Activated CD4-positive, CD25-positive, alpha-beta regulatory T cell treated with anti-CD3 and anti-CD28 coated beads, Interleukin-2, amount 50 U/mL, for 24 hours (primary cell): ENCODE results near the gene SKOR2.
"Not testable (repeated sequence)": the region's sequence is repeated elsewhere in the genome, so short reads cannot be mapped to it uniquely, and the experiment has no call there.

Source experiments
- ATAC-seq, 2 donors: fragments of 150-1000 bp; cut with Tn5 transposase; one replicate each; pipeline ENCODE4 v1.10.0; 2021; ENCODE audit warnings: mild to moderate bottlenecking in 1 of 2, moderate library complexity in 1 of 2

The SKOR2 gene

DNA sequence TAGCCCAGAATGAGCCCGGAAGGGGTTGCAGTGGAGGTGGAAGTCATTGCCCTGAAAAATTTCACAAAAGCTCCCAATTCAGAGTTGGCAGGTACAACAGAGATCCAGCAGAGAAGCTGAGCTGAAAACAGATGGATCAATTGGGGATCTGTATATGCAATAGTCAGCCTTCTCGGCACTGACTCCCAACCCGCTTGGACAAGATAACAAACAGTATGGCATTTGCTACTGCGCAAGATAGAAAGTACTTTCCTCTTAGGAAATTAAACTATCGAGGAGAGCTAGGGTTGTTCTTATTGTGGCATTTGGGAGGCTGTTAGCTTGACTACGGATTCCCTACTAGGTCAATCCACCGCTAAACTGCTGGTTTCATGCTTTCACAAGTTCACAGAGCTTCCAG lies 63.7 kb downstream of the SKOR2 start:
- no peak for ATAC-seq

DNA sequence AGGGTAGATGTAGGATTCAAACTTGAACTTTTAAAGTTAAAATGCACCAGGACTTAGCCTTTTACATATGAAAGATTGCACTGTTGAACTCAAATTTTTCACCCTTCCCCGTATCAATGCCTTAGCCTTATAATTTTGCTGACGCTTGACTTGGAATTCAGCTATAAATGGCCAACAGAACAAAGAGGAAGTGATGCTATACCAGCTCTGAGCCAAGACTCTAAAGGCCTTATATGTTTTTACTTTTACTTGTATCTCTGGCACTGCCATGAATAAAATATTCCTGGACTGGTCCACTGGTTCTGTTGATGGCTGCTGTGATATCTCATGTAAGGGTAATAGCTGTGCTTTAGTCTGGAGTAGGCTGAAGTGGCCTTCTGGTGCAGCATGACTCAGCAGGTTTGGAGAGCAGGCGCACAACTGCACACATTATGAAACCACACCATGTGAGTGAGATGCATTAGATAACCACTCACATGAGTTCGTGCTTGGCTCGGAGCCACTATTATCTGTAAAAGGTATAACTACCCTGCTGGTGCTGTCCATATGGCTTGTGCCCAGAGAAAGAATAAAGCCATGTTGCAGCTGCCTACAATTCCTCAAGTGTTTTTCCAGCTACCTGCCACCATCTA lies 66.9 kb downstream of the SKOR2 start:
- no peak for ATAC-seq

DNA sequence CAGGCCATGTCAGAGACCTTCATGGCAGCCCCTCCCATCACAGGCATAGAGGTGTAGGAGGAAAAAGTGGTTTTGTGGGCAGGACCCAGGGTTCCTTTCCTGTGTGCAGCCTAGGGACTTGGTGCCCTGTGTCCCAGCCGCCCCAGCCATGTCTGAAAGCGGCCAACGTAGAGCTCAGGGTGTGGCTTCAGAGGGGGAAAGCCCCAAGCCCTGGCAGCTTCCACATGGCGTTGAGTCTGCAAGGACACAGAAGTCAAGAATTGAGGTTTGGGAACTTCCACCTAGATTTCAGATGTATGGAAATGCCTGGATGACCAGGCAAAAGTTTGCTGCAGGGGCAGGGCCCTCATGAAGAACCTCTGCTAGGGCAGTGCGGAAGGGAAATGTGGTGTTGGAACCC lies 69.3 kb downstream of the SKOR2 start:
- not testable (repeated sequence) for ATAC-seq

DNA sequence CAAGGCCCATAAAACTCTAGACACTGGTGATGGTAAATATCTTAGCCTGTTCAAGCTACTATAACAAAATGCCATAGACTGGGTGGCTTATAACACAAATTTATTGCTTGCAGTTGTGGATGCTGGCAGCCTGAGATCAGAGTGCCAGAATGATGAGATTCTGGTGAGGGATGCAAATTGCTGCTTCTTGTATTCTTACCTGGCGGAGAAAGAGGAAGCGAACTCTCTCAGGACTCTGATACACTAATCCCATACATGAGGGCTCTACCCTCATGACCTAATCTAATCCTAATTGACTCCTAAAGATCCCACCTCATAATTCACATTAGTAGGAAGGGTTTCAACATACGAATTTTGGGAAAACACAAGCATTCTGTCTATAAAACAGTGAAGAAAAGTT lies 70.7 kb downstream of the SKOR2 start:
- no peak for ATAC-seq

DNA sequence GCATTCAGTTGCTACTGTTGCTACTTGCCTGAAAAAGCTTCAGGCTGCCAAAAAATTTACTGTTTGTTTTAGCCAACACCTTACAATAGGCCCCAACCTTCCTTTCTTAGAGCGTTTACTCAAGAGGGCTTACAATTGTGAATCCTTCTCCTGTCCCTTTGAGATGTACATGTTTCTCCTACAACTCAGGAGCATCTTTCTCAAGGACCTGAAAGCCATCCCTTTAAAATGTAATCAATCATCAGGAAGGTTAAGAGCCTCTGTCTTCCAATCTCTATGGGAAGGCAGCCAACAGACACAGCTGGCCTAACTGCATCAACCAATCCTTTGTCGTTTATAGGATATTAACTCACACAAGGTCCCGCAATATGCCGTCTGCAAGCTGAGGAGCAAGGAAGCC lies 71.9 kb downstream of the SKOR2 start:
- ATAC-seq, result no peak

DNA sequence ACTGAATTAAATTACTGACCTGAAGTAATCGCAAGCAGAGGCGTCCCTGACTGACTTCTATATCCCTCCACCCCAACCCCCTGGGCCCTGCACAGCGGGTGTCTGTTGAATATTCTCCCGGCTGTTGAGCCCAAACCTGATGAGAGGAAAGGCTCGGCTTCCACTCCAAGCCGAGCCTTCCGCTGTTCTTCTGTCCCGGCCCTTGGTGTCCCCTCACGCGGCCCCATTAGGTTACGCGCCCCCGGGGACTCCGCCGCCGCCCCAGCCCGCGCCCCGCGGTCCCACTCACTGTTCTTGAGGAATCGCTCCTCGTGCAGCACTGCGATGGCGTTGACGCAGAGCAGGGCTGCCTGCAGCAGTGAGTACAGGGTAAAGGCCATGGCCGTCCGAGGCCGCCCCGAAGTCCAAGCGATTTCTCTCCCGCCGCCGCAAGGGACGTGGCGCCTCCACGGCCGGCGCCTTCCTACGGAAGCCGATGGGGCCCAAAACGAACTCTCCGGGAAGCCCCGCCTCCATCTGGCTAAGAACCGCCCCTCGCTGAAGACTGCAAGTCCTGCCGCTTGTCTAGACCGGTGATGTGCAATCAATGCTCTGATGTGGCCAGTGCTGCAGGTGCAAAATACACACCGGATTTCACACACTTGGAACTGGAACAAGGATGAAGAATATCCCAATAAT lies 75.4 kb downstream of the SKOR2 start, which contains the start of gene IER3IP1:
Gene IER3IP1, minus strand, starts transcription at position 467 of the 678 bp plus-strand sequence. Its CDS starts 87 bp downstream, at position 380.
- ATAC-seq, result peak; percentile 89 to 95

DNA sequence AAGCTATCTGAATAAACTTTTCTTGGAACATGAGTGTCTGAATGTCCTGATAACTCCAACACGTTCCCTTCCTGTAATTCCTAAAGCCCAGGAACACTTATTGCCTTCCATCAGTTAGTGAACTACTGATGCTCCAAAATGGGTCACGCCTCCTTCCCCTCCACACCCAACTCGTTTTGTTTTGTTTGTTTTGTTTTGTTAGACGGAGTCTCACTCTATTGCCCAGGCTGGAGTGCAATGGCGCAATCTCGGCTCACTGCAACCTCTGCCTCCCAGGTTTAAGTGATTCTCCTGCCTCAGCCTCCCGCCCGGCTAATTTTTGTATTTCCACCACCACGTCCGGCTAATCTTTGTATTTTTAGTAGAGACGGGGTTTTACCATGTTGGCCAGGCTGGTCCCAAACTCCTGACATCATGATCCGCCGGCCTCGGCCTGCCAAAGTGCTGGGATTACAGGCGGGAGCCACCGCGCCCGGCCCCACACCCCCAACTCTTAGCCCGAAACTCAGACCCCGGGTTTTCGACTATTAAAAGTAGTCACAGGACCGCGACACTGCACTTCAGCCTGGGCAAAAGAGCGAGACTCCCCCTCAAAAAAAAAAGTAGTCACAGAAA lies 76.1 kb downstream of the SKOR2 start:
- ATAC-seq, result no peak

DNA sequence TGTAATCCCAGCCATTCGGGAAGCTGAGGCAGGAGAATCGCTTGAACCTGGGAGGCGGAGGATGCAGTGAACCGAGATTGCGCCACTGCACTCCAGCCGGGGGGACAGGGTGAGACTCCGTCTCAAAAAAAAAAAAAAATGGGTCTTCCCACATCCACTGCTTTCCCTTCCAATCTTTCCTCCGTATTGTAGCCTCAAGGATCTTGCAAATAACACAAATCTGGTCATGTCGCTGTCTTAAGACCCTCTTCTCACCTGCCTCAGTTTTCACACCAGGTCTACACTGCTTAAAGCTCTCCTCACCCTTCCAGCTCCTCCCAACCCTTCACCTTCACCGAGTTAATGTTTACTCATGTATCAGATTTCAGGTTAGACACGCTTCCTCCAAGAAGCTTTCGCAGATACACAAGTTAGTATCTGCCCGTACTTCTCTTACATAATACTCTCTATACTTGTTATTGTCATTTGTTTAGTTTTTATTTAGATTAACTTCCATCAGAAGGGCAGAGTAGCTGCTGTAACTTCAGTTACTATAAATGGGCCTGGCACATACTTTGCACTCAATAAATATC lies 76.8 kb downstream of the SKOR2 start:
- ATAC-seq, result no peak

DNA sequence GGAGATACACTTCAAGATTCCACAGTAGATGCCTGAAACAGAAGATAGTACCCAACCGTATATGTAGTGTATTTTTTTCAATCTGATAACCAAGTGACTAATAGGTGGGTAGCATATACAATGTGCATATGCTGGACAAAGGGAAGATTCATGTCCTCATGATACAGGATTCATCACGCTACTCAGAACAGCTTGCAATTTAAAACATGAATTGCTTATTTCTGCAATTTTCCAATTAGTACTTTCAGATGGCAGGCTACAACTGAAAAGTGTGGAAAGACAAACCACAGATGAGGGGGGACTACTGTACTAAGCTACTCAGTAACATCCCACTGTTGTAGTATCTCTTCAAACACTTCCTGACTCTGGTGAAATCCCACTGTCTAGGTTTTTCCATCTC lies 79.0 kb downstream of the SKOR2 start:
- no peak for ATAC-seq

DNA sequence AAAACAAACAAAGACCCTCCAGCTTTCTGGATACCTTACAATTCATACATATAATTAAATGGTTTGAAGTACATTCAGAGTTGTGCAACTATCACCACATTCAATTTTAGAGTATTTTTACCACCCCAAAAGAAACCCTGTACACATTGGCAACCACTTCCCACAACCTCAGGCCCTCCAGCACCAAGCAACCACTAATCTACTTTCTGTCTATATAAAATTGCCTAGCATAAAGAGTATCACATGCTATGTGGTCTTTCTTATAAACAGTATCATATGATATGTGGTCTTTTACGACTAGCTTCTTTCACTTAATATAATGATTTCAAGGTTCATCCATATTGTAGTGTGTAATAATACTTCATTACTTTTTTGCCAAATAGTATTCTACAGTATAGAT lies 82.5 kb downstream of the SKOR2 start:
- ATAC-seq, result no peak

DNA sequence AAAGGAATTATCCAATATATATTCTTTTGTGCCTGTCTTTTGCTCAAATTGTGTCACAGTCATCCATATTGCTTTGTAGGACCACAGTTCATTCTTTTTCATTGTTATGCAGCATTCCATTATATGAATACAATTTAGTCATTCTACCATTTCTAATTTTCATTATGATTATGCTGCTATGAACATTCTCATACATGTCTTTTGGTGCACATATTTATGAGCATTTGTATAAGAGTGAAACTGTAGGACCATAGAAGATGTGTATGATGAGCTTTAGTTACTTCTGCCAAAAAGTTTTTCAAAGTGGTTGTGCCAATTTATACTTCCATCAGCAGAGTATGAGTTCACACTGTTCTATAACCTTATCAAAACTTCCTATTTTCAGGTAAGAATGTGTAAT lies 83.0 kb downstream of the SKOR2 start:
- no peak for ATAC-seq

DNA sequence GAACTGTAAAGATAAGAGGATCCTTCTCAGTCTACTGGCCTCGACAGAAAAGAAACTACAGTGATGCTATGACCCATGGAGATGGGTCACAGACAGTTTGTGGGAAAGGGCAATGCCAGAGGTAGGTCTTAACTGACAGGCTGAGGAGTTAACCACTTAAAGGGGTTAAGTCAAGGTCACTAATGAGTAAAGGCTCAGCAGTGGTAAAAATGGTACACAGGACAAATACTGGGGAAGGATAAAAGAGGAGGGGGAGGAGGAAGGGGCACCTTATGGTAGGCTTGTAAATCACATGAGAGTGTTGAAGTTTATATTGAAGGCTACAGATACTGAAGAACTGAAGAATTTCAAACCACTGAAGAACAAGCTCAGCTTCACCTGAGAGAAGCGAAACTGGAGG lies 85.2 kb downstream of the SKOR2 start:
- ATAC-seq, result no peak

DNA sequence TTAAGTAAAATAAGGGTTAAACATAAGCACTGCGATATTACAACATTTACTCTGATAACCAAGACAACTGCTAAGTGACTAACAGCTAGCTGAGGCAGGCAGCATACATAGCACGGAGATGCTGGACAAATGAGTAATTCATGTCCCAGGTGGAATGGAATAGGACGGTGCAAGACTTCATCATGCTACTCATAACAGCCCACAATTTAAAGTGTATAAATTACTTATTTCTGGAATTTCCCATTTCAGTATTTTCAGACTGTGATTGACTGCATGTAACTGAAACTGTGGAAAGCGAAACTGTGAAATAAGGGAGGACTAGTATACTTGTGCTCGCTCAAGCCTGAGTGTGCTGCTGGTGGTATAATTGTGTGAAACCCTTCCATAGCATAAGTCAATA lies 88.2 kb downstream of the SKOR2 start:
- ATAC-seq, result peak; percentile 83 to 91

DNA sequence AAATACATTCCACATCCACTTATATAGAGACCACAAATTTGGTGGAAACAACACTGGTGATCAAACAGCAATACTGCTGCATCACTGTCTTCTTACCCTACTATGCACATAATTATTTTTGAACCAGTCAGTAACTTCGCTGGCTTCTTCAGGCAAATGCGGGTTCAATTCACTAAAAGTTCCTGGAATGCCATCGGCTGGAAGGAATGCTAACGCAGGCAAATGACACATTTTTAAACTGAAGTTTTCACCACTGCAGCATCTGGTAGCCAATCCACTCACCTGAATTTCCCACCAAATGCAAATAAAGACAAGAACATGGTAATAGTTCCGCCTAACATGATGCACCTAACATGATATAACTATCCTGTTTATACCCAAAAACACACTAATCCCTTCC lies 91.2 kb downstream of the SKOR2 start:
- ATAC-seq, result no peak

DNA sequence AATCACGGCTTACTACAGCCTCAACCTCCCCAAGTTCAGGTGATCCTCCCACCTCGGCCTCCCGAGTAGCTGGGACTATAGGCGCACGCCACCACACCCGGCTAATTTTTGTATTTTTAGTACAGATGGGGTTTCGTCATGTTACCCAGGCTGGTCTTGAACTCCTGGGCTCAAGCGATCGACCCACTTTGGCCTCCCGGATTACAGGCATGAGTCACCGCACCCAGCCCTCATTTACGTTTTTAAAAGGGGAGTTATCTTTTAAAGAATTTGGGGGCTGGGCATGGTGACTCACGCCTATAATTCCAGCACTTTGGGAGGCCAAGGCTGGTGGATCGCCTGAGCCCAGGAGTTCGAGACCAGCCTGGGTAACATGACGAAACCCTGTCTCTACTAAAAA lies 93.1 kb downstream of the SKOR2 start:
- ATAC-seq, result not testable (repeated sequence)
